Measurements from ENCODE around the gene TXLNB. TPM values are rescaled to one million over a fixed set of nuclear protein-coding genes. Genes with fewer than 3 reads are reported as not detected.
"Not testable (repeated sequence)": the region's sequence is repeated elsewhere in the genome, so short reads cannot be mapped to it uniquely, and the experiment has no call there.

The TXLNB gene
- total RNA-seq, 1 experiment from 2014 or later, result not detected

DNA sequence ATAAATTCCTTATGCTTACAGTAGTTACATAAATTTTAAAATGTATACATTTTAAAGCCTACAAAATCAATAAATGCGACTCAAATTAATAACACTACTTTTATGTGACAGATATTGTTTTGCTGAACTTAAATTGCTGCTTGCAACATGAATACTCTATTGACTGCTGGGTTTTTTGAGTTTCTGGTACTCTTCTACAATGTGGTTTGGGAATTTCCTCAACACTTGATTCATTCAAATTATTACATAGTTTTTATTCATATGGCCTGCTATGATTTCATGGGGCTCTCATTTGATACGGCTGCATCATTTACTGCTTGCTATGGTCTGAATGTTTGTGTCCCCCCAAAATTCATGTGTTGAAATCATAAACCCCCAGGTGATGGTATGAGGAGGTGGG lies 2.3 kb upstream of the TXLNB start:
- H3K27me3 ChIP-seq (ENCODE audit: control insufficient read depth, insufficient read depth, low read length), result no peaks in the 10 kb centered on the region
- H3K4me3 ChIP-seq (ENCODE audit: insufficient read depth, low read depth, low read length), result no peak overlapping the region
- no peak for DNase-seq
- H3K36me3 ChIP-seq (replicated peaks; ENCODE audit: control insufficient read depth, insufficient read depth, low read length), result no peaks in the 10 kb centered on the region

DNA sequence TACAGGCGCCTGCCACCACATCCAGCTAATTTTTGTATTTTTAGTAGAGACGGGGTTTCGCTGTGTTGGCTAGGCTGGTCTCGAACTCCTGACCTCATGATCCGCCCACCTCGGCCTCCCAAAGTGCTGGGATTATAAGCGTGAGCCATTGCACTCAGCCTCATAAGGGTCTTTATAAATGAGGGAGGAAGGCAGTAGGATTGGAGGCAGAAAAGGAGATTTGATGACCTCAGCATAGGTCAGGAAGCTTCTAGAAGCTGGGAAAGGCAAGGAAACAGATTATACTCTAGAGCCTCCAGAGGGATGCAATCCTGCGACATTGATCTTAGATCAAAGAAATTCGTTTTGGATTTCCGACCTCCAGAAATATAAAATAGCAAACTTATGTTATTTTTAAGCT lies 1.4 kb upstream of the TXLNB start:
- not testable (repeated sequence) for H3K4me3 ChIP-seq (ENCODE audit: insufficient read depth, low read depth, low read length); H3K27me3 ChIP-seq (ENCODE audit: control insufficient read depth, insufficient read depth, low read length); DNase-seq; H3K36me3 ChIP-seq (replicated peaks; ENCODE audit: control insufficient read depth, insufficient read depth, low read length)

DNA sequence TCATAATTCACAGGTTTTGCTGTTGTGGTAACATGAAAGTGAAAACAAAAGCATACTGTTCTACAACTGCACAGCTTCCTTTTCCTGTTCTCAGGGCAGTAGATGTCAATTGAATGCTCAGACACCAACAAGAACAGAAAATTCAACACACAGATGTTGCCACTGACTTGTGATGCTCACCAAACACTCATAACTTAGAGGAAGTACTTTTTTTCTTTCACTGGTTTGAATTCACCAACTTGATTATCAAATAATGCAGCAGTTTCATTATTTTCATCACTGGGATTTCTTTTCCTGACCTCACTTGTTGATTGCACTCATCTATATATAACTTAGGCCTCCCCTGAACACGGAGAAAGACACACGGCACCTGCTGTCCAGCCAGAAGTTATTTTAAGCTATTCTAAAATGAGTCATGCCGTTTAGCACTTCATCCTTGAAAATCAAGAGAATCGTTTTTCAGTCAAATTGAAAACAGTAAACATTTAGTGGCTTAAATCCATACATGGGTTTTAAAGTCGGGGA lies 949 bp downstream of the TXLNB start:
- no peak overlapping the region for H3K4me3 ChIP-seq (ENCODE audit: insufficient read depth, low read depth, low read length)
- H3K27me3 ChIP-seq (ENCODE audit: control insufficient read depth, insufficient read depth, low read length), result no peaks in the 10 kb centered on the region
- H3K36me3 ChIP-seq (replicated peaks; ENCODE audit: control insufficient read depth, insufficient read depth, low read length), result no peaks in the 10 kb centered on the region
- no peak for DNase-seq

DNA sequence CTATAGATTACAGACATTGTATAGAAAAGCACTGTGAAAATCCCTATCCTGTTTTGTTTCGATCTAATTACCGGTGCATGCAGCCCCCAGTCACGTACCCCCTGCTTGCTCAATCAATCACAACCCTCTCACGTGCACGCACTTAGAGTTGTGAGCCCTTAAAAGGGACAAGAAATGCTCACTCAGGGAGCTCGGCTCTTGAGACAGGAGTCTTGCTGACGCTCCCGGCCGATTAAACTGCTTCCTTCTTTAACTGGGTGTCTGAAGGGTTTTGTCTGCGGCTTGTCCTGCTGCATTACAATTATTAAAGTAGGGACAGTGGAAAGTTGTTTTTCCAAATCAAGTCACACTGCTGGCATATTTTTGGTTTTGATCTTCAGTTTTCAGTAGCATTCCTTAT lies 2.6 kb downstream of the TXLNB start:
- Histone ChIP-seq H3K4me3 (ENCODE audit: insufficient read depth, low read depth, low read length) (no peak overlapping the region), H3K36me3 (replicated peaks; ENCODE audit: control insufficient read depth, insufficient read depth, low read length) (no peaks in the 10 kb centered on the region), H3K27me3 (ENCODE audit: control insufficient read depth, insufficient read depth, low read length) (no peaks in the 10 kb centered on the region)
- DNase-seq, result no peak

DNA sequence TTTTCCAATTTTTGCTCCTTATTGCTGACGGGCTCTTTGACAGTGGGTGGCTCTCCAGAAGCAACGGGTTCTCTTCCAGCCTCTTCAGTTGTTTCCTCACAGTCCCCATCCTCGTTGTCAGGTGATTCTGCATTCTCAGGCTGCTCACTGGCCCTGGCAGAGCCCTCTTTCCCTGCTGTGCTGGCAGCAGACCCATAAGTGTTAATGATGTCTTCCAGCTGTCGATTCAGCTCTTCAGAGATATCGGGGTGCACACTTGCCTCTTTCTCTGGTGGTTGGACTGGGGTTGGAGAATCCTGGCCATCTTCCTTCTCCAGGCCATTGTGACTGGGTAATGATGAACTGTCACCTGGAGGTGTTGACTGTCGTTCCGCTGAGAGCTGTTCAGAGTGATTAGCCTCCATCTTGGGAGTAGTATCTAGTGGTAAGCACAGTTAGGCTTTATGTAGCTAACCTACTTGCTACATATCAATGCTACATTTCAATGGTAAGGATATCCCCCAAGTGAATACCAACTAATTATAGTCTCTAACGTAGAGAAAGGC lies 3.2 kb downstream of the TXLNB start:
- H3K36me3 ChIP-seq (replicated peaks; ENCODE audit: control insufficient read depth, insufficient read depth, low read length), result no peaks in the 10 kb centered on the region
- DNase-seq, result no peak
- H3K4me3 ChIP-seq (ENCODE audit: insufficient read depth, low read depth, low read length), result no peak overlapping the region
- H3K27me3 ChIP-seq (ENCODE audit: control insufficient read depth, insufficient read depth, low read length), result no peaks in the 10 kb centered on the region

DNA sequence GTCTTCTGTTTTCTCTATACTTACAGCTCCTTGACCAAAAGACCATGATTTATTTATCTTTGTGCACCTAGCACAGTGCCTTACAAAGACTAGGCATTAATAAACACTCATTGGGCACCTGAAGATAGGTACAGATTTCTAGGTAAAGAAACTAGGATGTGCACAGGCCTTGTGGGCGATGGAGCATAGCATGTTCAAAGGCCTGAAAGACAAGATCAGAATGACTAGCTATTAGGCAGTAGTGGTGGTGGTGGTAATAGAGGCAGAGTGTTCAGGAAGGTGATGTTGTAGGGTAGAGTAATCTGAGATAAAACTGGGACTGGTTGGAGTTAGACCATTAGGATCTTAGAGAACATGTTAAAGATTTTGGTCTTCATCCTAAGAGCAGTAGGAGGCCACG lies 3.9 kb downstream of the TXLNB start:
- Histone ChIP-seq H3K27me3 (ENCODE audit: control insufficient read depth, insufficient read depth, low read length) (no peaks in the 10 kb centered on the region), H3K4me3 (ENCODE audit: insufficient read depth, low read depth, low read length) (no peak overlapping the region), H3K36me3 (replicated peaks; ENCODE audit: control insufficient read depth, insufficient read depth, low read length) (no peaks in the 10 kb centered on the region)
- DNase-seq, result no peak

DNA sequence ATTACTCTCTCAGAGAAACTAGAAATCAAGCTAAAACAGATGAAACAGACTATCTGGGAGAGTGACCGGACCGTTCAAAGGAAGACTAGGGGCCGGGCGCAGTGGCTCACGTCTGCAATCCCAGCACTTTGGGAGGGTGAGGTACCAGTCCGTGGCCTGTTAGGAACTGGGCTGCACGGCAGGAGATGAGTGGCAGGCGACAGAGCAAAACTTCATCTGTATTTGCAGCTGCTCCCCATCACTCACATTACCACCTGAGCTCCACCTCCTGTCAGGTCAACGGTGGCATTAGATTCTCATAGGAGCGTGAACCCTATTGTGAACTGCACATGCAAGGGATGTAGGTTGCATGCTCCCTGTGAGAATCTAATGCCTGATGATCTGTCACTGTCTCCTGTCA lies 5.4 kb downstream of the TXLNB start:
- H3K27me3 ChIP-seq (ENCODE audit: control insufficient read depth, insufficient read depth, low read length); H3K4me3 ChIP-seq (ENCODE audit: insufficient read depth, low read depth, low read length); H3K36me3 ChIP-seq (replicated peaks; ENCODE audit: control insufficient read depth, insufficient read depth, low read length); DNase-seq: not testable (repeated sequence)

DNA sequence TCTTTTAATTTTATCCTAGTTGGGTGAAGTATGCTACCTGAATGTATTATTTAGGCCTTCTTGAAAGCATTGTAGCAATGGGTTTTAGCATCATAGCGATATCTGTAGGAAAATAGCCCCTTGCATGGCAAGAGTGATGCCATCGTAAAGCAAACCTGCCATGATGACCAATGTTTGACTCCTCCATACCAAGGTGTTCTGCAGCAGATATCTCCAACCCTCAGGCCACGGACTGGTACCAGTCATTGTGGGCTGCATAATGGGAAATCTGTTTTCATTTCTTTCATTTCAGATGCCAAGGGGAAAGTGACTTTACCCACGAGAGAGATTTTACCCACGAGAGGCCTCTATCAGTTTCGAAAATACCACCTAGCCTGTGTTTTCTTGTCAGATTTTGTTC lies 6.2 kb downstream of the TXLNB start:
- no peaks in the 10 kb centered on the region for H3K27me3 ChIP-seq (ENCODE audit: control insufficient read depth, insufficient read depth, low read length)
- no peak for DNase-seq
- no peaks in the 10 kb centered on the region for H3K36me3 ChIP-seq (replicated peaks; ENCODE audit: control insufficient read depth, insufficient read depth, low read length)
- H3K4me3 ChIP-seq (ENCODE audit: insufficient read depth, low read depth, low read length), result no peak overlapping the region

DNA sequence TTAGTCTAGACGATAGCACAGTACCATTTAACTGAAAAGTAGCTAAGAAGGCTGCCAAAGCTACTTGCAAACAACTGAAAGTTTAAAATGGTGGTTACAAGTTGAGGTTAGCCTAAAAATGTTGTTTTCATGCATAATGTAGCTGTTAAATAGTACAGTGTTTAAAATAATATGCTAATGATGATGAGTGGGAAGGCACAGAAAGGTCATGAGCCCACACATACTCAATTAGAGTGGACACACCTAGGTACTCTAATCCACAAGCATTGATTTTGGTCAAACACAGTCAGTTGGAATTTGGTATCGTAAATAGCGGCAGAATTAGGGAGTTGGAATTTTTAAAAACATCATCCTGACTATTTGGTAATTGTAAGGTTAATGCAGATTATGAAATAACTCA lies 7.0 kb downstream of the TXLNB start:
- DNase-seq, result no peak
- Histone ChIP-seq H3K4me3 (ENCODE audit: insufficient read depth, low read depth, low read length) (no peak overlapping the region), H3K36me3 (replicated peaks; ENCODE audit: control insufficient read depth, insufficient read depth, low read length) (no peaks in the 10 kb centered on the region), H3K27me3 (ENCODE audit: control insufficient read depth, insufficient read depth, low read length) (no peaks in the 10 kb centered on the region)

DNA sequence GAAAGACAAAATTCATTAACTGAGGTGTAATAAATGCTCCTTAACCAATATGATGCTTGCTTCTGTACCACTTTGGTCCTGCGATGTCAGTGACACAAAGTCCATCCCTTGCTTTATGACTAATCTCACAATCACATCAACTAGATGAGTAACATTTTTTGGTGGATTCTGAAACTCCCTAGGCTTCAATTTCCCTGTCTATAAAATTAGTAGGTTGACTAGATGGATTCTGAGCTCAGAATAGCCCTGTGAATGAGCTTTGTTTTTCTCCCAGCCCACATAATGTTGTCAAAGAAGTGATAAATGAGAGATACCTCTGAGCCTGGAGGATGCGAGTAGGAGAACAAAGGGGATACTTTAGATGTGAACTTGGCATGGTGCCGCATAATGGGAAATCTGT lies 9.1 kb downstream of the TXLNB start:
- H3K27me3 ChIP-seq (ENCODE audit: control insufficient read depth, insufficient read depth, low read length), result no peaks in the 10 kb centered on the region
- no peak overlapping the region for H3K4me3 ChIP-seq (ENCODE audit: insufficient read depth, low read depth, low read length)
- H3K36me3 ChIP-seq (replicated peaks; ENCODE audit: control insufficient read depth, insufficient read depth, low read length), result no peaks in the 10 kb centered on the region
- DNase-seq, result no peak

DNA sequence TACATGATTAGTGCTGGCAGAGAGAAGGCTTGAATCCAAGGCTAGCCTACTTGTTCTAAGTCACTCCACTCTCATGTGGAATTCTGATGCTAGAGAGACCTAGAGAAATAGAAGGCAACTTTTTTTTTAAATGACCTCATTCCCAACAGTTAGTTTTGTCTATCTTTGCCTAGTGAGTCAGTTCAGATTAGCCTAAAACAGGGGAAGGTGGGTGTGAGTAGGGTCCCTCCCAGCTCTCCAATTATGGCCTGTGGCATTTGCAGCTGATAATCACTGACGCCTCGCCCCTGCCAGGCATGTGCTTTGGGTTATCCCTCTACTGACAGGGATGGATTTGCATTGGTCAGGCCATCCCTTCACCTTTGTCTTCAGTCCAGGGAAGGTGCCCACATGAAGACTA lies 13.6 kb downstream of the TXLNB start:
- H3K27me3 ChIP-seq (ENCODE audit: control insufficient read depth, insufficient read depth, low read length), result no peaks in the 10 kb centered on the region
- H3K36me3 ChIP-seq (replicated peaks; ENCODE audit: control insufficient read depth, insufficient read depth, low read length), result no peaks in the 10 kb centered on the region
- no peak overlapping the region for H3K4me3 ChIP-seq (ENCODE audit: insufficient read depth, low read depth, low read length)
- no peak for DNase-seq

DNA sequence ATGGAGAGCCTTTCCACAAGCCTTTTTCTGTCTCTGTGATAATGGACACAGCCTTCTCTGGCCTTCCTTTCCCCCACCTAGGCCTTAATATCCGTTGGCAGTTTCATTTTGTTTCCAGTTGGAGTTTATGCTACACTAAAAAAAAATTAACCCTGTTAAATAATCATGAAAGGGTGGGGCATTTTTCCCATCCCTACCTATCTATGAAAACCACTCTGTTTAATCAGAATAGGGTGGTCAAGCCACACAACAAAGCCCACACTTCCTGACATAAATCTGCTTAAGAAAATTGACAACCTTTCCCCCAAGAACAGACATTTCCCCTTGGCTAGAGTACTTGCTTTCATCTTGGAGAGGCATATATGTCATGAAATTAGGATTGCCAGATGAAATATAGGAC lies 14.2 kb downstream of the TXLNB start:
- H3K36me3 ChIP-seq (replicated peaks; ENCODE audit: control insufficient read depth, insufficient read depth, low read length), result no peaks in the 10 kb centered on the region
- DNase-seq, result no peak
- H3K27me3 ChIP-seq (ENCODE audit: control insufficient read depth, insufficient read depth, low read length), result no peaks in the 10 kb centered on the region
- H3K4me3 ChIP-seq (ENCODE audit: insufficient read depth, low read depth, low read length), result no peak overlapping the region

DNA sequence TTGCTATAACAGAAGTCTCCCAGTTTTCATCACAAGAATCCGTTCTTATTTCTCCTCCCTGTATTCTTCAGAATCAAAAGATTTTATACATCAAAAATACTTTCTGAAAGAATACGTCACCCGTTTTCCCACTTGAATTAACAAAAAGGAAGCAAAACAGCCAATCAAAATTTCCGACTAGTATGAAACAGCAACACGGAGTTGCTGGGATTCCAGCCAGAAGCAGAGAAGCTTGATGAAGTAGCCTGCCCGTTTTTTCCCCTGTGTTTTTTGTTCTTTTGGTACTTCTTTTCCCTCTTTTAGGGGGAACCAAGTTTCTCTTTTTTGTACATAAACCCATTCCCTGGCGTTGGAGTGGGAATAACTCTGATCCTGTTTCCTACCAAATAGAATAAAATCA lies 14.6 kb downstream of the TXLNB start:
- DNase-seq, result no peak
- H3K4me3 ChIP-seq (ENCODE audit: insufficient read depth, low read depth, low read length), result no peak overlapping the region

DNA sequence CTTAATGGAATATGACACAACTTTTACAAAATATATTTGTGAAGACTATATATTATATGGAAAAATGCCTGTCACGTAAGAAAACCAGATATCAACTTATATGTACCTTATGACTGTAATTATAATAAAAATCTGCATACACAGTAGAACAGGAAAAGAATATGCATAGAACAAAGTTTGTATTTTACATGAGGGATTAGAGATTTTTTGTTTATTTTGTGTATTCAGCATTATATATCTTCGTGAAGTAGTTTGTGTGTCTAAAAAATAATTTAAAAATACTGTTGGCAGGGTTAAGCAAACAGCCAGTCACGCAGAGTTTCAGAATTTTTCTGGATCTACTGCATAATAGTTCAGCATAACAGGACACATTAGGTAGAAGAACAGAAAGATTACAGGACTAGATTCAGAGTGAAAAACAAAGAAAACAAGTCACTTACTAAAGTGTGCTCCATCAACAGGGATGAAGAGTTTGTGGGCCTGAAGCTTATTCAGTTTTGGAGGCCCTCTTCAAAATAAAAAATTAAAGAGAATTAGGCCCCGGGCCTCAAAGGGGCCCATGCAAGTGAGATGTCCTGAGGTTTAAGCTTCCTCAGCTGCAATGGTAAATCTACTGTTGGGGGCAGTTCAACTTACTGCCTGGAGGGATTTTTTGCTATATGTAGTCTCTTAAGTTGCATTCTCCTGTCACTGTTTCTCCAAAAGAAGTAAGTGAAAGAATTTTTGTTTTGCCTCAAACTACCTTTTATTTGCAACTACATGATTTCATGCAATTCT lies 16.3 kb downstream of the TXLNB start:
- no peak for DNase-seq
- Histone ChIP-seq H3K4me3 (ENCODE audit: insufficient read depth, low read depth, low read length) (no peak overlapping the region), H3K27me3 (ENCODE audit: control insufficient read depth, insufficient read depth, low read length) (no peaks in the 10 kb centered on the region), H3K36me3 (replicated peaks; ENCODE audit: control insufficient read depth, insufficient read depth, low read length) (no peaks in the 10 kb centered on the region)

More for the DNA sequence above, 14.6 kb downstream of the TXLNB start:
- no peaks in the 10 kb centered on the region for H3K36me3 ChIP-seq (replicated peaks; ENCODE audit: control insufficient read depth, insufficient read depth, low read length)
- no peaks in the 10 kb centered on the region for H3K27me3 ChIP-seq (ENCODE audit: control insufficient read depth, insufficient read depth, low read length)

DNA sequence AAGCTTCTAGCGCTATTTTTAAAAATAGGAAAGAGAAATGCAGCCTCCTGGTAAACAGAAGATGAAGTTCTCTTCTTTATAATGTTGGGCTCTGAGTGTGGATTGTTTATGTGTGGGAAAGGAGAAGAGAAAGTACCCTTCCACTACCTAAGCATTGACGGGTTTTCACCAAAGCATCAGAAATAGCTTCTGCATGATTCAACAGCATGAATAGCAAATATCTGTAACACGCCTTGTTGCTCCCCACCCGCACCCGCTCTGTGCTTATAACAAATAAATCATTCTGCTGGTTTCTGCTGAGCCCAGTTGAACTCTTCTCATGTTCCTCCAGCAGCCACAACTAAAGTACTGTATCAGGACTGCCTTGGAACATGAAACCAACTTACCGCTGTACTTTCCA lies 20.7 kb downstream of the TXLNB start:
- H3K36me3 ChIP-seq (replicated peaks; ENCODE audit: control insufficient read depth, insufficient read depth, low read length), result no peaks in the 10 kb centered on the region
- no peak for DNase-seq
- no peak overlapping the region for H3K4me3 ChIP-seq (ENCODE audit: insufficient read depth, low read depth, low read length)
- H3K27me3 ChIP-seq (ENCODE audit: control insufficient read depth, insufficient read depth, low read length), result no peaks in the 10 kb centered on the region

All from H7 (cell line).